A549 (cell line): ENCODE measurements around the gene TCAP. TPM values are rescaled to one million over a fixed set of nuclear protein-coding genes. Genes with fewer than 3 reads are reported as not detected.
A peak's percentile ranks its signal among the peaks of the same experiment; 100 is the strongest.

Experiments used
- ATAC-seq, 2 experiments: fragments of 200-7000 bp in 1 of 2; fragments of >200 bp in 1 of 2; cut with Nextera tagmentation in 1 of 2; cut with Tn5 transposase in 1 of 2; 3 replicates each; pipeline versions ENCODE4 v1.8.0 to v1.9.1; 2018 to 2020; ENCODE audit warnings: mild to moderate bottlenecking in 1 of 2, moderate library complexity in 1 of 2
- CTCF ChIA-PET: fragments of 300-600 bp; sonication (Branson Sonifier 250); formaldehyde crosslinking; extraction: SDS; loops from one replicate; lab custom pipeline; 2021; ENCODE audit warnings: antibody characterized with exemption, inconsistent platforms; lab: Yijun Ruan, JAX
- POLR2A ChIA-PET: fragments of 350-600 bp; formaldehyde crosslinking; extraction: SDS; loops from one replicate; lab custom pipeline; 2021; ENCODE audit warnings: antibody characterized with exemption, inconsistent platforms; lab: Yijun Ruan, JAX
- DNase-seq, 2 experiments: peaks; one replicate each; pipeline versions ENCODE4 v3.0.0 to v3.0.0-alpha.2; 2011 to 2016; ENCODE audit warnings: low read depth in 1 of 2, low spot score in 1 of 2
- FAIRE-seq: peaks from 2 replicates; lab custom pipeline; 2011; peaks lifted over from hg19 to GRCh38; lab: Jason Lieb, UNC
- H3K27ac ChIP-seq, 2 experiments: fragments of >200 bp; sonication (Bioruptor Twin); formaldehyde crosslinking; 3 replicates each; pipeline ENCODE4 v1.5.1; 2016 to 2017
- H3K4me1 ChIP-seq: fragments of >200 bp; sonication (Bioruptor Twin); formaldehyde crosslinking; 3 replicates; pipeline ENCODE4 v1.6.1; 2016
- H3K4me2 ChIP-seq: fragments of >200 bp; sonication (Bioruptor Twin); formaldehyde crosslinking; 3 replicates; pipeline ENCODE4 v1.6.1; 2016
- H3K4me3 ChIP-seq: fragments of >200 bp; sonication (Bioruptor Twin); formaldehyde crosslinking; 3 replicates; pipeline ENCODE4 v1.5.1; 2016
- H3K9me3 ChIP-seq: fragments of >200 bp; sonication (Bioruptor Twin); formaldehyde crosslinking; 3 replicates; pipeline ENCODE4 v1.6.1; 2016
- BCL3 ChIP-seq: fragments of >200 bp; sonication (Bioruptor Twin); formaldehyde crosslinking; IDR thresholded peaks from 3 replicates; pipeline ENCODE4 v1.6.1; 2016
- CBX8 ChIP-seq: fragments of 200-600 bp; sonication (generic); IDR thresholded peaks from 2 replicates; pipeline ENCODE4 v1.6.1; 2016
- CEBPB ChIP-seq, 2 experiments: fragments of >200 bp in 1 of 2; sonication (Bioruptor Twin) in 1 of 2; formaldehyde crosslinking in 1 of 2; IDR thresholded peaks; 2 replicates each; pipeline ENCODE4 v1.6.1; 2012 to 2016
- CHD4 ChIP-seq: fragments of 200-600 bp; sonication (generic); IDR thresholded peaks from 2 replicates; pipeline ENCODE4 v1.6.1; 2016; ENCODE audit warnings: antibody characterized with exemption, mild to moderate bottlenecking, borderline replicate concordance
- E2F6 ChIP-seq: IDR thresholded peaks from 2 replicates; pipeline ENCODE4 v1.6.1; 2012; ENCODE audit warnings: low read depth, borderline replicate concordance
- EHMT2 ChIP-seq: fragments of 200-600 bp; sonication (generic); IDR thresholded peaks from 2 replicates; pipeline ENCODE4 v1.6.1; 2016; ENCODE audit warnings: antibody characterized with exemption, low read depth, mild to moderate bottlenecking, moderate library complexity
- FOSB ChIP-seq: fragments of 250-450 bp; sonication (Bioruptor Pico); IDR thresholded peaks from 2 replicates; pipeline ENCODE4 v1.5.0; 2020; ENCODE audit warnings: mild to moderate bottlenecking, moderate library complexity
- GATA3 ChIP-seq: IDR thresholded peaks from 2 replicates; pipeline ENCODE4 v1.6.1; 2012; ENCODE audit warnings: borderline replicate concordance
- MAFK ChIP-seq: fragments of 450-650 bp; IDR thresholded peaks from 2 replicates; pipeline ENCODE4 v1.6.1; 2014; ENCODE audit not compliant: partially characterized antibody
- MAX ChIP-seq: IDR thresholded peaks from 2 replicates; pipeline ENCODE4 v1.6.1; 2012
- NFE2L2 ChIP-seq: fragments of 150-350 bp; conservative IDR thresholded peaks from 2 replicates; pipeline ENCODE4 v1.6.1; 2014; ENCODE audit warnings: low read length
- NPAS2 ChIP-seq: fragments of 250-450 bp; sonication (Bioruptor Pico); IDR thresholded peaks from 2 replicates; pipeline ENCODE4 v1.8.0; 2022; ENCODE audit warnings: mild to moderate bottlenecking, moderate library complexity, borderline replicate concordance
- RAD21 ChIP-seq, 2 experiments: fragments of >200 bp in 1 of 2; sonication (Bioruptor Twin) in 1 of 2; formaldehyde crosslinking in 1 of 2; IDR thresholded peaks in 1 of 2; conservative IDR thresholded peaks in 1 of 2; 2 replicates in 1 of 2; 3 replicates in 1 of 2; pipeline ENCODE4 v1.6.1; 2012 to 2018; ENCODE audit warnings: inconsistent platforms in 1 of 2
- RCOR1 ChIP-seq: fragments of 150-350 bp; IDR thresholded peaks from 2 replicates; pipeline ENCODE4 v1.6.1; 2014; ENCODE audit warnings: antibody characterized with exemption, low read length, low read depth
- RFX5 ChIP-seq: fragments of 450-650 bp; IDR thresholded peaks from 2 replicates; pipeline ENCODE4 v1.7.1; 2014; ENCODE audit warnings: antibody characterized with exemption, mild to moderate bottlenecking, moderate library complexity
- SREBF2 ChIP-seq: fragments of 450-650 bp; IDR thresholded peaks from 2 replicates; pipeline ENCODE4 v1.6.1; 2014; ENCODE audit warnings: mild to moderate bottlenecking, moderate library complexity
- TP53 ChIP-seq: fragments of 250-450 bp; sonication (Bioruptor Pico); IDR thresholded peaks from 2 replicates; pipeline ENCODE4 v1.5.0; 2021; ENCODE audit warnings: mild to moderate bottlenecking, moderate library complexity
- ZC3H11A ChIP-seq: fragments of 450-650 bp; IDR thresholded peaks from 2 replicates; pipeline ENCODE4 v1.6.1; 2014; ENCODE audit warnings: antibody characterized with exemption, mild to moderate bottlenecking
- ZSCAN20 ChIP-seq: fragments of 250-450 bp; sonication (Bioruptor Pico); IDR thresholded peaks from 2 replicates; pipeline ENCODE4 v1.8.0; 2022; ENCODE audit warnings: mild to moderate bottlenecking, moderate library complexity
- WGBS: methylation state at CpG from one replicate; pipeline ENCODE4 v1.1.6; 2017; ENCODE audit errors: missing lambda C conversion rate; 5-methylcytosine and 5-hydroxymethylcytosine counted together
- polyA plus RNA-seq, 4 experiments: library from polyadenylated mRNA; depleted of rRNA in 3 of 4; stranded (reverse); fragments of >200 nt; fragmentation: RNase III in 1 of 4; extraction: RNeasy Plus Mini Kit Qiagen cat#74134 plus additional on column Dnase treatment in 1 of 4; gene quantifications; 2 replicates in 3 of 4; 3 replicates in 1 of 4; pipeline ENCODE4 v1.2.3, GENCODE V29; 2011 to 2017

The TCAP gene
- polyA plus RNA-seq, 2 of the 4 experiments (the other 2 are of a cell fraction) = 0.41 to 1.2 TPM

- FAIRE-seq (no peak), ATAC-seq (peak; percentile 21 to 33), DNase-seq (peak in 1 of 2 experiments; percentile 65)
- ChIA-PET POLR2A (interaction anchor here (1.0 to 1.5 kb wide), 3 partner anchors 69 to 362 kb away, joined by 3 to 4 read pairs (median 3); partner anchors contain the start of genes PGAP3 and PSMD3), CTCF (interaction anchor here (0.7 to 58.8 kb wide), 10 partner anchors 1 to 575 kb away, joined by 3 to 1581 read pairs (median 168); partner anchors contain the start of genes ERBB2, MIEN1, NEUROD2 and PGAP3)
- peaks cover 13% of the 10 kb centered on the region for H3K4me1 ChIP-seq
- no peaks in the 10 kb centered on the region for H3K9me3 ChIP-seq
- H3K27ac ChIP-seq = peak overlapping the region; percentile 89 to 92
- peak overlapping the region; percentile 94 for H3K4me2 ChIP-seq
- H3K4me3 ChIP-seq = peak overlapping the region; percentile 78
- 1% methylated on average over 29 of the region's 33 CpGs for WGBS
- TF ChIP-seq ZSCAN20 (CRISPR knock-in tag) (no peak), RFX5 (no peak), TP53 (CRISPR knock-in tag) (no peak), SREBF2 (no peak), E2F6 (peak; percentile 4; the same call in 1 of the 2 replicates), MAX (peak; percentile 25; the same call in 1 of the 2 replicates), CEBPB (IDR thresholded peaks at IDR 0.05) (no peak), CHD4 (peak; percentile 61; the same call in 1 of the 2 replicates), NPAS2 (CRISPR knock-in tag) (no peak), ZC3H11A (no peak)
Observed at GRCh38 chr17:39618246-39618913, 46.8 kb upstream of the TCAP start.

- no peak for ATAC-seq
- peak overlapping the region; percentile 78; the same call in 2 of the 3 replicates for H3K4me3 ChIP-seq
- H3K4me1 ChIP-seq = peaks cover 13% of the 10 kb centered on the region
- DNase-seq = no peak
- 65% methylated on average over 13 of the region's 13 CpGs for WGBS
- ChIA-PET CTCF (interaction anchor here (1.1 to 58.8 kb wide), 10 partner anchors 2 to 413 kb away, joined by 3 to 1581 read pairs (median 168); partner anchors contain the start of genes ERBB2, MIEN1, NEUROD2 and PGAP3), POLR2A (interaction anchor here (0.6 to 1.5 kb wide), 4 partner anchors 31 to 361 kb away, joined by 3 to 4 read pairs (median 3); partner anchors contain the start of genes PGAP3 and PSMD3)
- no peak for FAIRE-seq
- TF ChIP-seq NFE2L2 (no peak), RFX5 (no peak), BCL3 (no peak), CBX8 (no peak), MAFK (no peak), RCOR1 (no peak), SREBF2 (no peak), RAD21 (conservative IDR thresholded peaks at IDR 0.05 in 1 of 2, IDR thresholded peaks at IDR 0.05 in 1 of 2) (no peak), E2F6 (no peak), EHMT2 (no peak), GATA3 (no peak), CEBPB (IDR thresholded peaks at IDR 0.05) (no peak), FOSB (CRISPR knock-in tag) (no peak)
- TF ChIP-seq, all 56 proteins: peak for 0
- Histone ChIP-seq H3K9me3 (no peaks in the 10 kb centered on the region), H3K27ac (peak overlapping the region; percentile 89 to 92), H3K4me2 (peak overlapping the region; percentile 94)
Observed at GRCh38 chr17:39618956-39619785, 46.0 kb upstream of the TCAP start.
